PFSK-1 (cell line): ENCODE data around the gene CENPC.

Experiments
- FOXP2 ChIP-seq: optimal IDR thresholded peaks from 2 replicates; pipeline ENCODE3; 2011; ENCODE audit warnings: borderline replicate concordance, control low read depth, inconsistent platforms; ENCODE audit not compliant: insufficient read depth; ENCODE audit errors: extremely low read length, extremely low read depth
- POLR2AphosphoS5 ChIP-seq: IDR thresholded peaks from 2 replicates; pipeline ENCODE4 v1.6.1; 2012; ENCODE audit warnings: low read depth, mild to moderate bottlenecking, control low read depth, low read length, moderate library complexity
- SIN3A ChIP-seq: IDR thresholded peaks from 2 replicates; pipeline ENCODE4 v1.6.1; 2012; ENCODE audit warnings: mild to moderate bottlenecking, low read length, moderate library complexity, borderline replicate concordance; ENCODE audit not compliant: insufficient read depth
- TAF1 ChIP-seq: IDR thresholded peaks from 2 replicates; pipeline ENCODE4 v1.6.1; 2012; ENCODE audit warnings: low read length, control low read depth, borderline replicate concordance; ENCODE audit not compliant: insufficient read depth
- TF ChIP-seq, protein P1 (sequence below), 2 experiments: IDR thresholded peaks; 2 replicates each; pipeline versions ENCODE4 v1.6.1 to v1.8.0; 2011 to 2012; ENCODE audit warnings: low read depth in 2 of 2, low read length in 2 of 2, control low read depth in 1 of 2, inconsistent platforms in 1 of 2, mild to moderate bottlenecking in 1 of 2, moderate library complexity in 1 of 2; ENCODE audit not compliant: insufficient read depth in 1 of 2

CENPC gene

DNA sequence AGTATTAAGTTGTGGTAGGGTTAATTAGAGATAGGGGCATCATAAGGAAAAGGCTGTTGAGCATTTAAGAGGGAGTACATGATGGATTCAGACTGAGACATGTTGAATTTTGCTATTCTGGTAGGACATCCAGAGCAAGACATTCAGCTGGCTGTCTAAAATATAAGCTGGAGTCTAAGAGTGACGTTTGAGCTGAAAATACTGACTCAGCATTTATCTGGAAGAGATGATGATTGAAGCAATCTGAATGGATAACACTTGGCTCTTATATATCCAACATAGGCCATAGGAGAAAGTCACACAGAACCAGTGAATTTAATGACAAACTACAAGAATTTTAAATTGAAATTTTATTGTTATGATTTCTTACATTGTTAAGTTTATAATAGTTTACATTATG is 114.3 kb downstream of the CENPC start:
- TF ChIP-seq, protein P1, sequence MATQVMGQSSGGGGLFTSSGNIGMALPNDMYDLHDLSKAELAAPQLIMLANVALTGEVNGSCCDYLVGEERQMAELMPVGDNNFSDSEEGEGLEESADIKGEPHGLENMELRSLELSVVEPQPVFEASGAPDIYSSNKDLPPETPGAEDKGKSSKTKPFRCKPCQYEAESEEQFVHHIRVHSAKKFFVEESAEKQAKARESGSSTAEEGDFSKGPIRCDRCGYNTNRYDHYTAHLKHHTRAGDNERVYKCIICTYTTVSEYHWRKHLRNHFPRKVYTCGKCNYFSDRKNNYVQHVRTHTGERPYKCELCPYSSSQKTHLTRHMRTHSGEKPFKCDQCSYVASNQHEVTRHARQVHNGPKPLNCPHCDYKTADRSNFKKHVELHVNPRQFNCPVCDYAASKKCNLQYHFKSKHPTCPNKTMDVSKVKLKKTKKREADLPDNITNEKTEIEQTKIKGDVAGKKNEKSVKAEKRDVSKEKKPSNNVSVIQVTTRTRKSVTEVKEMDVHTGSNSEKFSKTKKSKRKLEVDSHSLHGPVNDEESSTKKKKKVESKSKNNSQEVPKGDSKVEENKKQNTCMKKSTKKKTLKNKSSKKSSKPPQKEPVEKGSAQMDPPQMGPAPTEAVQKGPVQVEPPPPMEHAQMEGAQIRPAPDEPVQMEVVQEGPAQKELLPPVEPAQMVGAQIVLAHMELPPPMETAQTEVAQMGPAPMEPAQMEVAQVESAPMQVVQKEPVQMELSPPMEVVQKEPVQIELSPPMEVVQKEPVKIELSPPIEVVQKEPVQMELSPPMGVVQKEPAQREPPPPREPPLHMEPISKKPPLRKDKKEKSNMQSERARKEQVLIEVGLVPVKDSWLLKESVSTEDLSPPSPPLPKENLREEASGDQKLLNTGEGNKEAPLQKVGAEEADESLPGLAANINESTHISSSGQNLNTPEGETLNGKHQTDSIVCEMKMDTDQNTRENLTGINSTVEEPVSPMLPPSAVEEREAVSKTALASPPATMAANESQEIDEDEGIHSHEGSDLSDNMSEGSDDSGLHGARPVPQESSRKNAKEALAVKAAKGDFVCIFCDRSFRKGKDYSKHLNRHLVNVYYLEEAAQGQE (IDR thresholded peaks at IDR 0.05; ENCODE audit: insufficient read depth in 1 of 2, low read depth in 2 of 2, low read length in 2 of 2): no peak
- no peak for TF ChIP-seq POLR2AphosphoS5
- TF ChIP-seq FOXP2: no peak
- no peak for TF ChIP-seq SIN3A
- no peak for TF ChIP-seq TAF1

DNA sequence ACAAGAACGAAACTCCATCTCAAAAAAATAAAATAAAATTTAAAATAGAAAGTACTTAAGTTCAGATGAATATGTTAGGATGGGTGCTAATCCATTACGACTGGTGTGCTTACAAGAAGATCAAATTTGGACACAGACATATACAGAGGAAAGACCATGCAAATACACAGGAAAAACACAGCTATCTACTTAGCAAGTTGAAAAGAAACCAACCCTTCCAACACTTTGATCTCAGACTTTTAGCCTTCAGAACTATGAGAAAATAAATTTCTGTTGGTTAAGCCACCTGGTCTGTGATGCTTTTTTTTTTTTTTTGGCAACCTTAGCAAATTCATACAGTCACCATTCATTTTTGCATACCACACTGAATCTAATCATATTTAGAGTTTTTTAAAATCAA is 116.5 kb downstream of the CENPC start:
- TF ChIP-seq, protein P1 (IDR thresholded peaks at IDR 0.05; ENCODE audit: insufficient read depth in 1 of 2, low read depth in 2 of 2, low read length in 2 of 2): no peak
- TF ChIP-seq POLR2AphosphoS5 (no peak), SIN3A (no peak), TAF1 (no peak), FOXP2 (no peak)
